K562 (cell line): Measurements from ENCODE around the gene GOLGA2. TPM values are rescaled to one million over a fixed set of nuclear protein-coding genes. Genes with fewer than 3 reads are reported as not detected.
A peak's percentile ranks its signal among the peaks of the same experiment; 100 is the strongest.

Experiments used
- ARID4B ChIP-seq: sonication (generic); formaldehyde crosslinking; IDR thresholded peaks from 2 replicates; pipeline ENCODE4 v1.8.0; 2022; ENCODE audit warnings: mild to moderate bottlenecking, missing genetic modification reagents
- ATF4 ChIP-seq: fragments of 450-650 bp; formaldehyde crosslinking; IDR thresholded peaks from 2 replicates; pipeline ENCODE4 v1.4.0; 2022; ENCODE audit warnings: mild to moderate bottlenecking, moderate library complexity
- BRCA1 ChIP-seq, 2 experiments: fragments of 450-650 bp in 1 of 2; sonication (generic) in 1 of 2; formaldehyde crosslinking in 1 of 2; IDR thresholded peaks; 2 replicates each; pipeline versions ENCODE4 v1.5.0 to v1.6.1; 2017 to 2020; ENCODE audit warnings: mild to moderate bottlenecking in 1 of 2, missing genetic modification reagents in 1 of 2
- C11orf30 ChIP-seq: fragments of 450-650 bp; IDR thresholded peaks from 2 replicates; pipeline ENCODE4 v1.6.1; 2016; ENCODE audit warnings: low read depth, mild to moderate bottlenecking
- ELF4 ChIP-seq: fragments of 450-650 bp; formaldehyde crosslinking; IDR thresholded peaks from 2 replicates; pipeline ENCODE4 v1.4.0; 2022; ENCODE audit warnings: missing genetic modification characterization
- HSF4 ChIP-seq: fragments of 250-450 bp; sonication (Bioruptor Pico); IDR thresholded peaks from 2 replicates; pipeline ENCODE4 v2.1.2; 2022; ENCODE audit warnings: mild to moderate bottlenecking, moderate library complexity, borderline replicate concordance
- ILK ChIP-seq: fragments of 450-650 bp; IDR thresholded peaks from 2 replicates; pipeline ENCODE4 v1.6.1; 2016; ENCODE audit warnings: missing genetic modification characterization, low read depth, mild to moderate bottlenecking, missing compliant biosample characterization, moderate library complexity, borderline replicate concordance
- JUND ChIP-seq, 2 experiments: IDR thresholded peaks; 2 replicates in 1 of 2; 3 replicates in 1 of 2; pipeline ENCODE4 v1.6.1; 2011; ENCODE audit warnings: borderline replicate concordance in 2 of 2, low read depth in 2 of 2, low read length in 2 of 2, improper control_type of control experiment in 1 of 2, missing biosample characterization in 1 of 2, missing genetic modification characterization in 1 of 2, missing genetic modification reagents in 1 of 2
- MITF ChIP-seq: IDR thresholded peaks from 2 replicates; pipeline ENCODE4 v1.6.1; 2014; ENCODE audit warnings: antibody characterized with exemption
- MTA2 ChIP-seq: fragments of 450-650 bp; IDR thresholded peaks from 2 replicates; pipeline ENCODE4 v1.6.1; 2016; ENCODE audit warnings: low read depth
- MXD1 ChIP-seq: fragments of 250-450 bp; sonication (Bioruptor Pico); IDR thresholded peaks from 2 replicates; pipeline ENCODE4 v1.8.0; 2021; ENCODE audit warnings: borderline replicate concordance, mild to moderate bottlenecking, moderate library complexity; ENCODE audit not compliant: poor library complexity, severe bottlenecking
- NKRF ChIP-seq: fragments of 450-650 bp; IDR thresholded peaks from 2 replicates; pipeline ENCODE4 v1.6.1; 2016; ENCODE audit warnings: borderline replicate concordance
- POLR3G ChIP-seq: IDR thresholded peaks from 2 replicates; pipeline ENCODE4 v1.6.1; 2011; ENCODE audit not compliant: insufficient read length, insufficient replicate concordance; ENCODE audit errors: extremely low read depth
- ZNF143 ChIP-seq: sonication (generic); formaldehyde crosslinking; IDR thresholded peaks from 2 replicates; pipeline ENCODE4 v1.9.0; 2022; ENCODE audit warnings: mild to moderate bottlenecking, missing genetic modification reagents
- ZNF431 ChIP-seq: sonication (generic); formaldehyde crosslinking; IDR thresholded peaks from 2 replicates; pipeline ENCODE4 v1.8.0; 2022; ENCODE audit warnings: mild to moderate bottlenecking, missing genetic modification reagents
- ZNF830 ChIP-seq: fragments of 250-450 bp; sonication (Bioruptor Pico); IDR thresholded peaks from 2 replicates; pipeline ENCODE4 v1.5.0; 2021; ENCODE audit warnings: mild to moderate bottlenecking
- polyA plus RNA-seq, 8 experiments: library from polyadenylated mRNA; depleted of rRNA in 4 of 8; stranded (reverse) in 5 of 8; unstranded in 3 of 8; fragments of >200 nt; fragmentation: Nextera tagmentation in 2 of 8; fragmentation: Illumina TruSeq in 1 of 8; extraction: Ambion mirVana in 2 of 8; extraction: Trizol in 1 of 8; gene quantifications; 2 replicates each; pipeline versions ENCODE4 v1.2.1 to v1.2.3, GENCODE V29; 2011 to 2014; ENCODE audit warnings: inconsistent platforms in 1 of 8, missing spikeins in 1 of 8
- total RNA-seq, 7 experiments: library from RNA; depleted of rRNA in 6 of 7; stranded (reverse); fragments of >200 nt in 6 of 7; fragmentation: Illumina TruSeq in 2 of 7; extraction: Trizol in 2 of 7; gene quantifications; 2 replicates each; pipeline versions ENCODE4 v1.2.1 to v1.2.3, GENCODE V29; 2011 to 2021; ENCODE audit warnings: low replicate concordance in 1 of 7

The GOLGA2 gene
- total and polyA plus RNA-seq, 9 of the 15 experiments (the other 6 are each of a cell fraction or from before 2014, with no cell fraction given), result 15.7 to 138 (median 76.0) TPM

GRCh38 chr9:128218518-128219389 is 57.1 kb downstream of the GOLGA2 start (continued):
- TF ChIP-seq NKRF, result peak; percentile 30; the same call in 1 of the 2 replicates
- TF ChIP-seq ILK (tag), result no peak
- peak; percentile 59; the same call in 1 of the 2 replicates for TF ChIP-seq ATF4 (CRISPR knock-in tag)
- TF ChIP-seq HSF4 (CRISPR knock-in tag), result no peak
- no peak for TF ChIP-seq ZNF143 (CRISPR knock-in tag)
- peak; percentile 89 for TF ChIP-seq JUND (IDR thresholded peaks at IDR 0.05; ENCODE audit: borderline replicate concordance, low read depth, low read length)
- peak; percentile 37; the same call in 1 of the 3 replicates for TF ChIP-seq JUND (tag; IDR thresholded peaks at IDR 0.05; ENCODE audit: borderline replicate concordance, low read depth, low read length)
- no peak for TF ChIP-seq MTA2
- no peak for TF ChIP-seq MXD1 (CRISPR knock-in tag)
- TF ChIP-seq BRCA1 (IDR thresholded peaks at IDR 0.05), result no peak
- no peak for TF ChIP-seq BRCA1 (CRISPR knock-in tag; IDR thresholded peaks at IDR 0.05)
- peak; percentile 93 for TF ChIP-seq ZNF830 (CRISPR knock-in tag)
- no peak for TF ChIP-seq POLR3G
- no peak for TF ChIP-seq C11orf30
- no peak for TF ChIP-seq MITF
- no peak for TF ChIP-seq ARID4B (CRISPR knock-in tag)
- 0 out of 2 replicates have a peak, but pooled peaks have one; percentile 54 for TF ChIP-seq ELF4 (CRISPR knock-in tag)
- no peak for TF ChIP-seq ZNF431 (CRISPR knock-in tag)
